GM11168 (cell line): Measurements from ENCODE around the gene HEATR3.

Experiments used
- in situ Hi-C: fragments of 300-500 bp; cut with MboI; formaldehyde crosslinking; loops from one replicate; pipeline ENCODE4 v1.12.0; 2022; ENCODE audit warnings: low sequenced_read_pairs; ENCODE audit not compliant: unreplicated experiment

Gene HEATR3

DNA sequence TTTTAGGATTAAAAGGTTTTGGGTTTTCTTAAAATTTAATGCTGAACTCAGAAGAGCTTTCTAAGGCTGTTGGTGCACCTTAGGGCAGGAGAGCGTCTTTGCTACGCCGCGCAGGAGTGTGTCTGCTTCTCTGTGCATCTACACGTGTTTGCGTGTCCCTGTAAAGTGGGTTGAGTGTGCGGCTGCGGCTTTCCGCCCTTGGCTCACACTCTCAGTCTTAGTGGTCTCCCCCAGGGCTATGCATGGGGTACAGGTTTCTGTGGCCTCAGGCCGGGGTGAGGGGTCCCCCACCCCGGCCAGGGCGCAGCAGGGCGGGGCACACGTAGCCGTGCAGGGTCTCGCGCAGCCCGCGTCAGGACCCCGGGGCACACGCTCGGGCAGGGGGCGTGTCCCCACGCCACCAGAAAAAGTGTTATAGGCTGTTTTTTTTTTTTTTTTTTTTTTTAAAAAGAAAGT, 86.6 kb downstream of the HEATR3 start:
- in situ Hi-C loops = no loop called here

DNA sequence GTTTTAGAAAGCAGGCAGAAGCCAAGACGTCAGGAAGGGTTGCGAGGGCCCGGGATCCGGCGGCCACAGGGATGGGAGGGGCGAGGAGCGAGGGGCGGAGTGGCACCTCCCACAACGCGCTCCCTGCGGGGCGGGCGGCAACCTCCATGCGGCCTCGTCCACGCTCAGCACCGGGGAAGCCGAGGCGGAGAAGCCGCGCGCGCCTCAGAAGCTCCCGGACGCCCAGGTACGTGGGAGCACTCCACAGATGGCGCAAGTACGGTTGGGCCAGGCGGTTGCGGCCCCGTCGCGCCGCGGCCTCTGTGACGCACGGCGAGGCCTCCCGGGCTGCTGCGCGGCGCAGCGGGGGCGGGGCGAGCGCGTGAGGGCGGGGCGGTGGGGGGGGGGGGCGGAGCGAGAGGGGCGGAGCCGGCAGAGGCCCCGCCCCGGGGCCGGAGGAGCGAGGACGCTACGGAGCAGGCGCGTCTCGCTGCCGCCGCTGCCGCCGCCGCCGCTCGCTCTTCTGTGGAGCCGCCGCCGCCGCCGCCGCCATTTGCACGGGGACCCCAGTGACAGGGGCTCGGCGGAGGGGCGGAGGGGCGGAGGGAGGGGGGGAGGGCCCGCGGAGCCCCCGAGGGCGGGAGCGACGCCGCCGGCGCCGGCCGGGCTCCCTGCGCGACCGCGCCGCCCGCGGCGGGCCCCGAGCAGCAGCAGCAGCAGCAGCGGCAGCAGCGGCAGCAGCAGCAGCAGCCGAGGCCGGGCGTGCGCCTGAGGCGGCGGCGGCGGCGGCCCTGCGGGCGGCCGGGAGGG, 87.2 kb downstream of the HEATR3 start, which contains the start of gene TENT4B:
TENT4B (plus strand) TSS at position 500 of the 789 bp plus-strand sequence. CDS start 316 bp downstream, outside the sequence.
- in situ Hi-C loops = no loop called here

DNA sequence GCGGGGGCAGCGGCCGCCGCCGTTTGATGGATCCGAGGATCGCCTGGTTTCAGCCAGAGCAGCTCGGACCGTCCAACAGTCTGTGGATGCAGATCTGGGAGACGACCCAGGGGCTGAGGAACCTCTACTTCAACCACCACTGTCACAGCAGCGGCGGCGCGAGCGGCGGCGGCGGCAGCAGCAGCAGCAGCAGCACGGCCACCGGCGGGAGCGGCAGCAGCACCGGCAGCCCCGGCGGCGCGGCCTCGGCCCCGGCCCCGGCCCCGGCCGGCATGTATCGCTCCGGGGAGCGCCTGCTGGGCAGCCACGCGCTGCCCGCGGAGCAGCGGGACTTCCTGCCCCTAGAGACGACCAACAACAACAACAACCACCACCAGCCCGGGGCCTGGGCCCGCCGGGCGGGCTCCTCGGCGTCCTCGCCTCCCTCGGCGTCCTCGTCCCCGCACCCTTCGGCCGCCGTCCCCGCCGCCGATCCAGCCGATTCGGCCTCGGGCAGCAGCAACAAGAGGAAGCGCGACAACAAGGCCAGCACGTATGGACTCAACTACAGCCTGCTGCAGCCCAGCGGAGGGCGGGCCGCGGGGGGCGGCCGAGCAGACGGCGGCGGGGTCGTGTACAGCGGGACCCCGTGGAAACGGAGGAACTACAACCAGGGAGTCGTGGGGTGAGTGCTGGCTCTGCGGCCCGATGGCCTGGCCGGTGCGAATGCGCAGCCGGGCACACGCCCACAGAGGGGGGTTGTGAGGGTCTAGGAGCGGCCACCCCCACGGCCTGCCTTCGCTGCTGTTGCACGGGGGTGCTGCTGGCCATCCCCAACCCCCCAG, 88.0 kb downstream of the HEATR3 start:
- in situ Hi-C loops = no loop called here

DNA sequence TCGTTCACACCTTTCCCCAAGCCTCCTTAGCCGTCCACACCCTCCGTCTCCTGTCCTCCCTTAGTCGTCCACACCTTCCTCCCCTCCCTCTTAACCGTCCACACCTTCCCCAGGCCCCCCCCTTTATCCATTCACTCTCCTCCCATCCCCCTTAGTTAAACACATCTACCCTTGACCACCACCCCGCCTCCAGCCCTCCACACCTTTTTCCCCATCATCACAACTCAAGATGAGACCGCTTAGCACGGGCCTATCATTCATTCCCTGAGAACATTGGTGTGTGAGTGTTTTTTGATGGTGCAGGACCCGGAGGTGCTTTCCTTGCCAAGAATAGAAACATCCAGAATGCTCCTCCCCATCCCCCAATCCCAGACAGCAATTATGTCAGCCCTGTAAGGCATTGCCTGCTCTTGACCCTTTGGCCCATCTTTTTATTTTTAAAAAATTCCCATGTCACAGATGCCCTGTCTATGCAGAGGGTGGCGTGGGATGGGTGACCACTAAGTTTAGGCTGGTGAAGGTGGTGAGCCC, 88.7 kb downstream of the HEATR3 start:
- in situ Hi-C loops = no loop called here

DNA sequence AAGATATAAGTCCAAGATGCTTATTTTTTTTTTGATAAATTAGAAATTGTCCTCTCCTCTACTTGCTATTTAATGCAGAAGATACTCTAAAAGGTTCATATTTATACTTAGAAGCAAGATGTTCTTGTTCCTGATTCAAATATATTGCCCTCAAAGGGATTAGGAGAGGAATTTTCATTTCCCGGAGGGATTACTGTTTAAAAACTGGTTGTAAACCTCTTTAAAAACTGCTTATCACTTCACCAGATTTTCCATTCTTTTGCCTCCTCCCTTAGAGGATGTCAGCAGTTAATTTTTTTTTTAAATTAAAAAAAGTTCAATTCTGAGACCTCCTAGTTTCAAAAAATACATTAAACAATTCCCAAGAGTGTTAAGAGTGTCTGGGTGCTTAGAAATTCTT, 90.2 kb downstream of the HEATR3 start:
- in situ Hi-C loops = no loop called here
